IMR-90 (cell line): ENCODE measurements around the gene SLC9B1. TPM values are rescaled to one million over a fixed set of nuclear protein-coding genes. Genes with fewer than 3 reads are reported as not detected.
"Not testable (repeated sequence)": the region's sequence is repeated elsewhere in the genome, so short reads cannot be mapped to it uniquely, and the experiment has no call there.

Source experiments
- ATAC-seq: fragments of 200-7000 bp; cut with Tn5 transposase; 2 replicates; pipeline ENCODE4 v1.9.1; 2020; ENCODE audit warnings: low read depth, mild to moderate bottlenecking, moderate library complexity
- BruUV-seq: library from RNA; stranded (reverse); fragments of 400-500 nt; replicated peaks from 2 replicates; lab custom pipeline; 2021; lab: Mats Ljungman, UMichigan
- CTCF ChIA-PET: fragments of 300-600 bp; formaldehyde crosslinking; extraction: SDS; loops from one replicate; lab custom pipeline; 2021; ENCODE audit warnings: antibody characterized with exemption; lab: Yijun Ruan, JAX
- POLR2A ChIA-PET: fragments of 300-600 bp; sonication (Branson Sonifier 250); formaldehyde crosslinking; loops from one replicate; lab custom pipeline; 2022; ENCODE audit warnings: antibody characterized with exemption; ENCODE audit not compliant: unreplicated experiment; lab: Charles Lee
- DNase-seq: peaks from one replicate; pipeline ENCODE4 v3.0.0; 2013
- H2AFZ ChIP-seq: replicated peaks from 2 replicates; pipeline ENCODE3; 2013; ENCODE audit warnings: low read length, mild to moderate bottlenecking; ENCODE audit not compliant: poor library complexity
- H2AK5ac ChIP-seq: 2 replicates; pipeline ENCODE4 v1.6.1; 2013; ENCODE audit warnings: low read depth, low read length, inconsistent platforms
- H2AK9ac ChIP-seq: replicated peaks from 2 replicates; pipeline ENCODE3; 2013; ENCODE audit warnings: mild to moderate bottlenecking, low read depth, low read length, moderate library complexity; ENCODE audit not compliant: poor library complexity
- H2BK120ac ChIP-seq: 2 replicates; pipeline ENCODE4 v1.6.1; 2013; ENCODE audit warnings: low read depth, low read length, inconsistent platforms
- H2BK15ac ChIP-seq: 3 replicates; pipeline ENCODE4 v1.6.1; 2013; ENCODE audit warnings: low read depth, low read length, inconsistent platforms
- H2BK20ac ChIP-seq: 2 replicates; pipeline ENCODE4 v1.6.1; 2013; ENCODE audit warnings: low read depth, mild to moderate bottlenecking, inconsistent platforms, low read length, moderate library complexity
- H2BK5ac ChIP-seq: 2 replicates; pipeline ENCODE4 v1.6.1; 2013; ENCODE audit warnings: mild to moderate bottlenecking, low read depth, low read length, inconsistent platforms; ENCODE audit not compliant: poor library complexity, severe bottlenecking
- H3K14ac ChIP-seq: replicated peaks from 2 replicates; pipeline ENCODE4 v1.6.1; 2013; ENCODE audit warnings: low read depth, low read length, inconsistent platforms
- H3K18ac ChIP-seq: 2 replicates; pipeline ENCODE4 v1.6.1; 2013; ENCODE audit warnings: low read depth, low read length, control low read depth
- H3K23ac ChIP-seq: 2 replicates; pipeline ENCODE4 v1.6.1; 2013; ENCODE audit warnings: low read depth, low read length, inconsistent platforms
- H3K27ac ChIP-seq: 2 replicates; pipeline ENCODE4 v1.5.1; 2013; ENCODE audit warnings: mild to moderate bottlenecking, control low read depth, low read length; ENCODE audit not compliant: insufficient read depth
- H3K27me3 ChIP-seq: 2 replicates; pipeline ENCODE4 v1.6.1; 2013; ENCODE audit warnings: low read length; ENCODE audit not compliant: control insufficient read depth, insufficient read depth
- H3K36me3 ChIP-seq: 2 replicates; pipeline ENCODE4 v1.6.1; 2013; ENCODE audit warnings: low read length, mixed read lengths; ENCODE audit not compliant: control insufficient read depth, insufficient read depth
- H3K4ac ChIP-seq: 2 replicates; pipeline ENCODE4 v1.6.1; 2013; ENCODE audit warnings: low read depth, low read length, inconsistent platforms
- H3K4me1 ChIP-seq: 2 replicates; pipeline ENCODE4 v1.6.1; 2013; ENCODE audit warnings: low read length, mixed read lengths; ENCODE audit not compliant: control insufficient read depth, insufficient read depth
- H3K4me2 ChIP-seq: 2 replicates; pipeline ENCODE4 v1.6.1; 2013; ENCODE audit warnings: low read depth, mild to moderate bottlenecking, control low read depth, low read length, moderate library complexity
- H3K4me3 ChIP-seq: 2 replicates; pipeline ENCODE4 v1.5.1; 2013; ENCODE audit warnings: low read depth, mild to moderate bottlenecking, control low read depth, low read length, moderate library complexity; ENCODE audit not compliant: insufficient read depth
- H3K56ac ChIP-seq: 2 replicates; pipeline ENCODE4 v1.6.1; 2013; ENCODE audit warnings: low read length, inconsistent platforms; ENCODE audit not compliant: insufficient read depth; ENCODE audit errors: extremely low read depth
- H3K79me1 ChIP-seq, 2 experiments: 2 replicates each; pipeline ENCODE4 v1.6.1; 2013; ENCODE audit warnings: low read length in 2 of 2, inconsistent platforms in 1 of 2, low read depth in 1 of 2
- H3K9ac ChIP-seq: 2 replicates; pipeline ENCODE4 v1.6.1; 2013; ENCODE audit warnings: low read depth, low read length, control low read depth
- H3K9me1 ChIP-seq: 2 replicates; pipeline ENCODE4 v1.6.1; 2013; ENCODE audit warnings: low read length, inconsistent platforms; ENCODE audit not compliant: insufficient read depth
- H3K9me3 ChIP-seq: 2 replicates; pipeline ENCODE4 v1.6.1; 2013; ENCODE audit warnings: low read length; ENCODE audit not compliant: control insufficient read depth, insufficient read depth
- H4K20me1 ChIP-seq: 2 replicates; pipeline ENCODE4 v1.6.1; 2013; ENCODE audit warnings: low read length, inconsistent platforms; ENCODE audit not compliant: insufficient read depth
- H4K5ac ChIP-seq: 2 replicates; pipeline ENCODE4 v1.6.1; 2013; ENCODE audit warnings: mild to moderate bottlenecking, low read depth, low read length, control low read depth
- H4K8ac ChIP-seq, 2 experiments: 2 replicates each; pipeline ENCODE4 v1.6.1; 2013; ENCODE audit warnings: low read depth in 2 of 2, low read length in 2 of 2, control low read depth in 1 of 2, inconsistent platforms in 1 of 2
- H4K91ac ChIP-seq: 2 replicates; pipeline ENCODE4 v1.6.1; 2013; ENCODE audit warnings: low read depth, low read length, inconsistent platforms; ENCODE audit not compliant: insufficient read depth
- BHLHE40 ChIP-seq: fragments of 150-350 bp; IDR thresholded peaks from 2 replicates; pipeline ENCODE4 v1.6.1; 2016; ENCODE audit warnings: mild to moderate bottlenecking, low read depth, low read length
- CHD1 ChIP-seq: IDR thresholded peaks from 2 replicates; pipeline ENCODE4 v1.6.1; 2012; ENCODE audit warnings: low read depth, low read length, improper control_type of control experiment
- FOS ChIP-seq: fragments of 150-350 bp; IDR thresholded peaks from 2 replicates; pipeline ENCODE4 v1.6.1; 2016; ENCODE audit warnings: low read depth, low read length
- NFE2L2 ChIP-seq: fragments of 150-350 bp; IDR thresholded peaks from 2 replicates; pipeline ENCODE4 v1.6.1; 2016; ENCODE audit warnings: low read depth, mild to moderate bottlenecking, low read length
- POLR2A ChIP-seq: IDR thresholded peaks from 2 replicates; pipeline ENCODE4 v1.6.1; 2012; ENCODE audit warnings: mild to moderate bottlenecking, low read depth, low read length
- RAD21 ChIP-seq: IDR thresholded peaks from 2 replicates; pipeline ENCODE4 v1.6.1; 2012; ENCODE audit warnings: low read length, improper control_type of control experiment
- RFX5 ChIP-seq: IDR thresholded peaks from 2 replicates; pipeline ENCODE4 v1.8.0; 2012; ENCODE audit warnings: low read depth, mild to moderate bottlenecking, low read length, moderate library complexity
- WGBS, 2 experiments: methylation state at CpG; one replicate each; pipeline versions ENCODE4 v1.1.5 to v1.1.7; 2013; ENCODE audit warnings: missing lambda C conversion rate in 2 of 2; ENCODE audit not compliant: insufficient read length in 1 of 2; ENCODE audit errors: extremely low coverage in 2 of 2; 5-methylcytosine and 5-hydroxymethylcytosine counted together
- dilution Hi-C: fragments of 300-500 bp; cut with HindIII; formaldehyde crosslinking; loops from one replicate; pipeline ENCODE4 v1.14.3; 2018; ENCODE audit warnings: low sequenced_read_pairs; ENCODE audit not compliant: unreplicated experiment
- in situ Hi-C: fragments of 300-500 bp; cut with MboI; formaldehyde crosslinking; loops from 3 replicates; pipeline ENCODE4 v1.14.3; 2019; ENCODE audit warnings: low sequenced_read_pairs, inconsistent platforms, mixed read lengths
- intact Hi-C: fragments of 100-400 bp; cut with micrococcal nuclease; formaldehyde crosslinking; loops from 2 replicates; pipeline ENCODE4 v1.10.0; 2022
- polyA plus RNA-seq, 3 experiments: library from polyadenylated mRNA; depleted of rRNA; stranded (reverse); fragments of >200 nt; gene quantifications; 2 replicates each; pipeline ENCODE4 v1.2.3, GENCODE V29; 2012; ENCODE audit warnings: low replicate concordance in 1 of 3
- total RNA-seq: library from RNA; depleted of rRNA; stranded (reverse); fragments of >200 nt; gene quantifications from 2 replicates; pipeline ENCODE4 v1.2.3, GENCODE V29; 2012
- TF ChIP-seq, protein P1 (sequence below): fragments of 150-350 bp; IDR thresholded peaks from 2 replicates; pipeline ENCODE4 v1.6.1; 2016; ENCODE audit warnings: low read depth, mild to moderate bottlenecking, low read length, moderate library complexity, borderline replicate concordance

Gene SLC9B1
- total and polyA plus RNA-seq, 2 of the 4 experiments (the other 2 are of a cell fraction), result 0.07 to 0.18 TPM

DNA sequence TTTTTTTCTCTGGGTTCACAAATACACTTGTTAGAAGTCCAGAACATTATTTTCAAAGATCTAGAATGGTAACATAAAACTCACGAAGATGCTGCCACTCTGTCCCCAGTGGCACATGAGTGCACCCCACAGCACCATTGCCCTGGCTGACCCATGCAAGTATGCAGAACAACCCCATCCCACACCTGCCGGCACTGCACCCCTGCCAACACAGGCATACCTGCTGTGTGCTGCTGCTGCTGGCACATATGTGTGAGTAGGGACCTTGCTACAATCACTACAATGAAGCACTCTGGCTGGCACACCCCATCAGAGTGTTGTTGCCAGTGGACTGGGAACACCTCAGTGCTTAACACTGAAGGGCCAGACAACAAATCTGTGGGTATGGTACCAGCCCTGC is 83.8 kb downstream of the SLC9B1 start:
- Histone ChIP-seq H3K56ac (no peak overlapping the region), H3K4me3 (no peak overlapping the region), H2BK120ac (no peak overlapping the region), H3K23ac (no peak overlapping the region), H3K14ac (no peak overlapping the region), H3K27ac (no peak overlapping the region), H4K8ac (no peak overlapping the region), H2AK9ac (no peak overlapping the region), H2BK15ac (no peak overlapping the region), H4K5ac (no peak overlapping the region), H2BK5ac (no peak overlapping the region), H3K36me3 (no peaks in the 10 kb centered on the region), H3K4me1 (no peaks in the 10 kb centered on the region), H3K27me3 (no peaks in the 10 kb centered on the region), H3K79me1 (no peaks in the 10 kb centered on the region), H2AK5ac (no peak overlapping the region), H3K9me3 (no peaks in the 10 kb centered on the region), H2BK20ac (no peak overlapping the region), H3K4me2 (no peak overlapping the region), H3K9me1 (no peaks in the 10 kb centered on the region), H3K9ac (no peak overlapping the region), H4K91ac (no peak overlapping the region), H3K4ac (no peak overlapping the region), H4K20me1 (no peaks in the 10 kb centered on the region), H3K18ac (no peak overlapping the region), H2AFZ (no peak overlapping the region)
- TF ChIP-seq RAD21 (no peak), NFE2L2 (no peak), POLR2A (no peak), BHLHE40 (no peak), FOS (no peak), RFX5 (no peak), CHD1 (no peak)
- TF ChIP-seq, protein P1, sequence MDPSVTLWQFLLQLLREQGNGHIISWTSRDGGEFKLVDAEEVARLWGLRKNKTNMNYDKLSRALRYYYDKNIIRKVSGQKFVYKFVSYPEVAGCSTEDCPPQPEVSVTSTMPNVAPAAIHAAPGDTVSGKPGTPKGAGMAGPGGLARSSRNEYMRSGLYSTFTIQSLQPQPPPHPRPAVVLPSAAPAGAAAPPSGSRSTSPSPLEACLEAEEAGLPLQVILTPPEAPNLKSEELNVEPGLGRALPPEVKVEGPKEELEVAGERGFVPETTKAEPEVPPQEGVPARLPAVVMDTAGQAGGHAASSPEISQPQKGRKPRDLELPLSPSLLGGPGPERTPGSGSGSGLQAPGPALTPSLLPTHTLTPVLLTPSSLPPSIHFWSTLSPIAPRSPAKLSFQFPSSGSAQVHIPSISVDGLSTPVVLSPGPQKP, result no peak
- CTCF ChIA-PET, result no interaction called here
- POLR2A ChIA-PET, result no interaction called here
- DNase-seq (no peak), ATAC-seq (no peak)
- no TSS peak for BruUV-seq
- no CpG with 5 or more reads among the region's 2 CpGs for WGBS, 2 experiments
- in situ Hi-C loops (no loop called here), dilution Hi-C loops (no loop called here), intact Hi-C loops (no loop called here)

- H2BK20ac ChIP-seq, H2AFZ ChIP-seq, H3K4ac ChIP-seq, in situ Hi-C loops, H3K14ac ChIP-seq, POLR2A ChIA-PET, H3K27me3 ChIP-seq, DNase-seq, H3K79me1 ChIP-seq, H3K36me3 ChIP-seq, H2AK9ac ChIP-seq, intact Hi-C loops, H3K9ac ChIP-seq, CTCF ChIA-PET, H3K4me1 ChIP-seq, ATAC-seq, H3K4me2 ChIP-seq, H2AK5ac ChIP-seq, H2BK120ac ChIP-seq, H3K56ac ChIP-seq, dilution Hi-C loops, H3K4me3 ChIP-seq, H2BK5ac ChIP-seq, H3K9me1 ChIP-seq, H3K23ac ChIP-seq, BruUV-seq, H2BK15ac ChIP-seq, H4K20me1 ChIP-seq, H3K27ac ChIP-seq, H4K91ac ChIP-seq, H4K8ac ChIP-seq, H3K9me3 ChIP-seq, H4K5ac ChIP-seq, H3K18ac ChIP-seq: not testable (repeated sequence)
- 100% methylated on average over 1 of the region's 8 CpGs; no CpG with 5 or more reads in 1 of the 2 experiments for WGBS, 2 experiments
Measured at GRCh38 chr4:102919697-102920096, 99.8 kb downstream of the SLC9B1 start.
